GM13977 (cell line): ENCODE data around the gene FOXE3.

Experiments
- DNase-seq: peaks from one replicate; pipeline ENCODE4 v3.0.0; 2012; ENCODE audit warnings: low spot score
- CTCF ChIP-seq: IDR thresholded peaks from 2 replicates; pipeline ENCODE4 v1.5.1; 2012; ENCODE audit warnings: mild to moderate bottlenecking, control low read depth; ENCODE audit not compliant: insufficient read depth; ENCODE audit errors: extremely low read depth, missing control alignments
- in situ Hi-C: fragments of 300-500 bp; cut with MboI; formaldehyde crosslinking; loops from one replicate; pipeline ENCODE4 v1.12.0; 2022; ENCODE audit warnings: low sequenced_read_pairs, low pct_unique_long_range_greater_than_20kb, mixed read lengths, inconsistent platforms; ENCODE audit not compliant: unreplicated experiment

Gene FOXE3

GRCh38 chr1:47439819-47440598, 23.9 kb downstream of the FOXE3 start:
- TF ChIP-seq CTCF: no peak

GRCh38 chr1:47440599-47441081, 24.6 kb downstream of the FOXE3 start:
- no peak for DNase-seq
- TF ChIP-seq CTCF: no peak
- in situ Hi-C loops: loop anchor here (10.0 kb wide), 1 partner anchor 274 kb away; no protein-coding TSS in a partner anchor

More at GRCh38 chr1:47439819-47440598, 23.9 kb downstream of the FOXE3 start:
- no peak for DNase-seq
- in situ Hi-C loops: loop anchor here (10.0 kb wide), 1 partner anchor 275 kb away; no protein-coding TSS in a partner anchor

GRCh38 chr1:47441450-47442106, 25.5 kb downstream of the FOXE3 start:
- in situ Hi-C loops: loop anchor here (10.0 kb wide), 1 partner anchor 273 kb away; no protein-coding TSS in a partner anchor
- no peak for TF ChIP-seq CTCF
- no peak for DNase-seq

- in situ Hi-C loops: loop anchor here (10.0 kb wide), 1 partner anchor 273 kb away; no protein-coding TSS in a partner anchor
- no peak for TF ChIP-seq CTCF
- no peak for DNase-seq
Measured at GRCh38 chr1:47442202-47442601, 26.1 kb downstream of the FOXE3 start.

GRCh38 chr1:47442842-47443529, 26.9 kb downstream of the FOXE3 start:
- in situ Hi-C loops: loop anchor here (10.0 kb wide), 1 partner anchor 272 kb away; no protein-coding TSS in a partner anchor
- TF ChIP-seq CTCF: no peak

GRCh38 chr1:47443530-47444296, 27.6 kb downstream of the FOXE3 start:
- in situ Hi-C loops: loop anchor here (10.0 kb wide), 1 partner anchor 271 kb away; no protein-coding TSS in a partner anchor
- DNase-seq: no peak
- TF ChIP-seq CTCF: no peak

More at GRCh38 chr1:47442842-47443529, 26.9 kb downstream of the FOXE3 start:
- no peak for DNase-seq
